ENCODE measurements around the gene PRDM2. TPM values are rescaled to one million over a fixed set of nuclear protein-coding genes. Genes with fewer than 3 reads are reported as not detected.
A peak's percentile ranks its signal among the peaks of the same experiment; 100 is the strongest.
"Not testable (repeated sequence)": the region's sequence is repeated elsewhere in the genome, so short reads cannot be mapped to it uniquely, and the experiment has no call there.

The PRDM2 gene
- total RNA-seq, 5 donors from 2014 or later (not counting 1 experiment from before 2014, with no cell fraction given): 93.3 to 162 (median 99.4) TPM

- H3K27ac ChIP-seq (ENCODE audit: low read length); H3K36me3 Mint-ChIP-seq; ATAC-seq (replicated peaks in 1 of 4); H3K4me1 ChIP-seq (ENCODE audit: control insufficient read depth in 1 of 2, extremely low read depth in 1 of 2, insufficient read depth in 2 of 2, low read length in 2 of 2); H3K4me3 ChIP-seq (ENCODE audit: control insufficient read depth in 1 of 2, extremely low read depth in 1 of 2, low read length in 1 of 2); H3K36me3 ChIP-seq (ENCODE audit: control insufficient read depth in 2 of 2, extremely low read depth in 1 of 2, insufficient read depth in 1 of 2, low read length in 1 of 2); H3K4me1 Mint-ChIP-seq; H3K4me3 Mint-ChIP-seq; H3K9me3 ChIP-seq; DNase-seq; POLR2A ChIA-PET; H3K27ac Mint-ChIP-seq; H3K9me3 Mint-ChIP-seq: not testable (repeated sequence)
- H3K27me3 Mint-ChIP-seq: peaks cover 14 to 22% of the 10 kb centered on the region in 2 donors
- H3K27me3 ChIP-seq (replicated peaks in 1 of 2; ENCODE audit: control insufficient read depth in 2 of 2, extremely low read depth in 1 of 2, insufficient read depth in 2 of 2, low read length in 1 of 2): peaks cover 0 to 19% of the 10 kb centered on the region in 2 experiments
- CTCF ChIA-PET: interaction anchor here in 1 of 2 donors (0.6 kb wide), 2 partner anchors 26 to 1043 kb away, joined by 3 read pairs; no protein-coding TSS in a partner anchor
- WGBS (ENCODE audit: insufficient coverage): 4% methylated on average over 4 of the region's 6 CpGs
Measured at GRCh38 chr1:13693094-13693493, 6.9 kb upstream of the PRDM2 start.

DNA sequence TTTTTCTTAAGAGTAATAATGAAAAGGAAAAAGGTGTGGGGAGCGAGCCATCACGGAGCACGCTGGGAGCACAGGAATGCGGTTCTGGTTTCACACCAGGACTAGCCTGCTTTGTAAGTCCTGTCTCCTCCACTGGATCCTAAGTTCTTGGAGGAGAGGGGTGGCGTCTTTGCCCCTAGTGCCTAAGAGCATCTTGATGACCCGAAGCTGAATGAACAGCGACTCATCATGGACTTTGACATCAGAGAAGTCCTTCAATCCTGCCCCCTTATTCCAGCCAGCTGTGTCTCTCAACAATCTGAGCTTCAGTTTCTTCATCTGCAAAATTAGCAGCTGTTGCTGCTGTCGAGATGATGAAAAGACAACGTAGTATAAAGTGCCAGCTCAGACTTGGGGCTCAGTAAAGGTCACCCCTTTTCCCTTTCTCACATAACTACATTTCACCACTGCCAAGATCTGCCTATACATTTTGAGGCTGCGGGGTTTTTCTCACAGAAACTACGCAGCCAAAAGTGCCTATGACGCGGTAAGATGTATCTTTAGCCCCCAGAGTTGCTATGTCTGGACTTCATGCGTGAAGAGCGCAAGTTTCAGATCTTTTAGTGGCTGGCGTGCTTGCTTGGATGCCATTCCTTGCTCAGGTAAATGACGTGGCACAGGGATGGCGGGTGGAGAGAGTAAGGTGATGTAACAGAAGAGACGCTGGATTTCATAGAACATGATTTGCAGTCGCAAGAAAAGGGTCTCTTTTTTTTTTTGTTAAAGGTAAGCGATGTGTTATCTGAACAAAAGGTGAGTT lies 4.9 kb upstream of the PRDM2 start:
- Mint-ChIP-seq H3K27me3 (peaks cover 8 to 17% of the 10 kb centered on the region in 2 donors), H3K4me3 (no peak overlapping the region), H3K36me3 (no peaks in the 10 kb centered on the region), H3K27ac (no peak overlapping the region), H3K9me3 (peaks cover 0 to 4% (median under 1%) of the 10 kb centered on the region in 3 donors), H3K4me1 (peaks cover 8 to 18% (median 14%) of the 10 kb centered on the region in 3 donors)
- H3K9me3 ChIP-seq: no peaks in the 10 kb centered on the region
- no peaks in the 10 kb centered on the region for H3K36me3 ChIP-seq (ENCODE audit: control insufficient read depth in 2 of 2, extremely low read depth in 1 of 2, insufficient read depth in 1 of 2, low read length in 1 of 2)
- no peak for DNase-seq
- ChIA-PET CTCF (interaction anchor here in 1 of 2 donors (0.6 kb wide), 1 partner anchor 36 kb away, joined by 4 read pairs; no protein-coding TSS in a partner anchor), POLR2A (interaction anchor here in 1 of 2 donors (0.6 kb wide), 1 partner anchor 21 kb away, joined by 3 read pairs; no protein-coding TSS in a partner anchor)
- no peak for ATAC-seq (replicated peaks in 1 of 4)
- peaks cover 5 to 12% of the 10 kb centered on the region in 2 experiments for H3K4me1 ChIP-seq (ENCODE audit: control insufficient read depth in 1 of 2, extremely low read depth in 1 of 2, insufficient read depth in 2 of 2, low read length in 2 of 2)
- no peak overlapping the region for H3K4me3 ChIP-seq (ENCODE audit: control insufficient read depth in 1 of 2, extremely low read depth in 1 of 2, low read length in 1 of 2)
- H3K27ac ChIP-seq (ENCODE audit: low read length): no peak overlapping the region
- WGBS (ENCODE audit: insufficient coverage): 93% methylated on average over 16 of the region's 21 CpGs
- H3K27me3 ChIP-seq (replicated peaks in 1 of 2; ENCODE audit: control insufficient read depth in 2 of 2, extremely low read depth in 1 of 2, insufficient read depth in 2 of 2, low read length in 1 of 2): peaks cover 0 to 14% of the 10 kb centered on the region in 2 experiments

GRCh38 chr1:13697738-13698137 lies 2.2 kb upstream of the PRDM2 start:
- no peak overlapping the region for H3K4me3 ChIP-seq (ENCODE audit: control insufficient read depth in 1 of 2, extremely low read depth in 1 of 2, low read length in 1 of 2)
- 100% methylated on average over 1 of the region's 2 CpGs for WGBS (ENCODE audit: insufficient coverage)
- H3K9me3 ChIP-seq: no peaks in the 10 kb centered on the region
- peaks cover 16 to 19% of the 10 kb centered on the region in 2 experiments for H3K4me1 ChIP-seq (ENCODE audit: control insufficient read depth in 1 of 2, extremely low read depth in 1 of 2, insufficient read depth in 2 of 2, low read length in 2 of 2)
- peak overlapping the region; percentile 5 to 86 (median 32) for H3K4me3 Mint-ChIP-seq
- POLR2A ChIA-PET: no interaction called here
- H3K36me3 Mint-ChIP-seq: no peaks in the 10 kb centered on the region
- DNase-seq (no peak), ATAC-seq (replicated peaks in 1 of 4) (no peak)
- peaks cover 0 to 4% (median 0%) of the 10 kb centered on the region in 3 donors for H3K9me3 Mint-ChIP-seq
- peaks cover 28 to 38% (median 36%) of the 10 kb centered on the region in 3 donors for H3K4me1 Mint-ChIP-seq
- no peak overlapping the region for H3K27ac Mint-ChIP-seq
- peaks cover 0 to 14% of the 10 kb centered on the region in 2 experiments for H3K27me3 ChIP-seq (replicated peaks in 1 of 2; ENCODE audit: control insufficient read depth in 2 of 2, extremely low read depth in 1 of 2, insufficient read depth in 2 of 2, low read length in 1 of 2)
- no peaks in the 10 kb centered on the region for H3K36me3 ChIP-seq (ENCODE audit: control insufficient read depth in 2 of 2, extremely low read depth in 1 of 2, insufficient read depth in 1 of 2, low read length in 1 of 2)
- CTCF ChIA-PET: interaction anchor here in 1 of 2 donors (0.7 to 1.8 kb wide), 2 partner anchors 31 to 1646 kb away, joined by 3 to 6 read pairs; no protein-coding TSS in a partner anchor
- H3K27ac ChIP-seq (ENCODE audit: low read length): no peak overlapping the region
- H3K27me3 Mint-ChIP-seq: peaks cover 5 to 7% of the 10 kb centered on the region in 2 donors

GRCh38 chr1:13699510-13699909 lies 478 bp upstream of the PRDM2 start:
- Mint-ChIP-seq H3K36me3 (no peaks in the 10 kb centered on the region), H3K4me1 (peaks cover 44 to 48% (median 47%) of the 10 kb centered on the region in 3 donors), H3K27me3 (no peaks in the 10 kb centered on the region), H3K27ac (peak overlapping the region; percentile 91 to 93), H3K9me3 (peaks cover 0 to 4% (median 0%) of the 10 kb centered on the region in 3 donors), H3K4me3 (peak overlapping the region; percentile 83 to 86 (median 86))
- Histone ChIP-seq H3K4me3 (ENCODE audit: control insufficient read depth in 1 of 2, extremely low read depth in 1 of 2, low read length in 1 of 2) (peak overlapping the region; percentile 69 to 80), H3K27me3 (replicated peaks in 1 of 2; ENCODE audit: control insufficient read depth in 2 of 2, extremely low read depth in 1 of 2, insufficient read depth in 2 of 2, low read length in 1 of 2) (peaks cover 0 to 6% of the 10 kb centered on the region in 2 experiments), H3K4me1 (ENCODE audit: control insufficient read depth in 1 of 2, extremely low read depth in 1 of 2, insufficient read depth in 2 of 2, low read length in 2 of 2) (peaks cover 19 to 26% of the 10 kb centered on the region in 2 experiments), H3K36me3 (ENCODE audit: control insufficient read depth in 2 of 2, extremely low read depth in 1 of 2, insufficient read depth in 1 of 2, low read length in 1 of 2) (no peaks in the 10 kb centered on the region), H3K27ac (ENCODE audit: low read length) (peak overlapping the region; percentile 95), H3K9me3 (no peaks in the 10 kb centered on the region)
- ChIA-PET CTCF (interaction anchor here (0.6 to 1.8 kb wide), 3 partner anchors 29 to 31 kb away, joined by 3 to 6 read pairs (median 3); no protein-coding TSS in a partner anchor), POLR2A (interaction anchor here (0.5 to 1.3 kb wide), 4 partner anchors 12 to 48 kb away, joined by 3 to 9 read pairs (median 4); no protein-coding TSS in a partner anchor)
- DNase-seq (peak in 5 of 35 experiments; percentile 3 to 18 (median 12)), ATAC-seq (replicated peaks in 1 of 4) (no peak)
- WGBS (ENCODE audit: insufficient coverage): 79% methylated on average over 12 of the region's 16 CpGs

GRCh38 chr1:13700521-13701270 lies 708 bp downstream of the PRDM2 start:
- H3K27me3 Mint-ChIP-seq: no peaks in the 10 kb centered on the region
- Histone ChIP-seq H3K4me3 (ENCODE audit: control insufficient read depth in 1 of 2, extremely low read depth in 1 of 2, low read length in 1 of 2) (peak overlapping the region; percentile 74 to 80), H3K4me1 (ENCODE audit: control insufficient read depth in 1 of 2, extremely low read depth in 1 of 2, insufficient read depth in 2 of 2, low read length in 2 of 2) (peaks cover 26 to 27% of the 10 kb centered on the region in 2 experiments), H3K27ac (ENCODE audit: low read length) (peak overlapping the region; percentile 92), H3K9me3 (no peaks in the 10 kb centered on the region), H3K36me3 (ENCODE audit: control insufficient read depth in 2 of 2, extremely low read depth in 1 of 2, insufficient read depth in 1 of 2, low read length in 1 of 2) (no peaks in the 10 kb centered on the region), H3K27me3 (replicated peaks in 1 of 2; ENCODE audit: control insufficient read depth in 2 of 2, extremely low read depth in 1 of 2, insufficient read depth in 2 of 2, low read length in 1 of 2) (peaks cover 0 to 3% of the 10 kb centered on the region in 2 experiments)
- H3K4me1 Mint-ChIP-seq: peaks cover 56 to 59% (median 58%) of the 10 kb centered on the region in 3 donors
- H3K36me3 Mint-ChIP-seq: peaks cover 4% of the 10 kb centered on the region
- peak overlapping the region; percentile 92 to 98 (median 94) for H3K4me3 Mint-ChIP-seq
- H3K9me3 Mint-ChIP-seq: peaks cover 0 to 4% (median 0%) of the 10 kb centered on the region in 3 donors
- ChIA-PET CTCF (interaction anchor here in 1 of 2 donors (0.8 to 1.1 kb wide), 3 partner anchors 25 to 49 kb away, joined by 3 to 5 read pairs (median 3); no protein-coding TSS in a partner anchor), POLR2A (interaction anchor here in 1 of 2 donors (0.6 to 1.2 kb wide), 5 partner anchors 14 to 49 kb away, joined by 3 to 15 read pairs (median 6); no protein-coding TSS in a partner anchor)
- ATAC-seq (replicated peaks in 1 of 4): peak; percentile 36 to 65 (median 59)
- WGBS (ENCODE audit: insufficient coverage): 5% methylated on average over 34 of the region's 48 CpGs
- DNase-seq: peak; percentile 15 to 70 (median 43)
- H3K27ac Mint-ChIP-seq: peak overlapping the region; percentile 97
